EL (cell line): ENCODE measurements around the gene GRK4.

Experiments
- DNase-seq: peaks from one replicate; pipeline ENCODE4 v3.0.0-alpha.2; 2016

Gene GRK4

GRCh38 chr4:3017504-3017903 is 54.1 kb downstream of the GRK4 start:
- DNase-seq, result no peak

- DNase-seq, result no peak
These were observed 55.9 kb downstream of the GRK4 start for GRCh38 chr4:3019145-3019846.

GRCh38 chr4:3021127-3021526 is 57.8 kb downstream of the GRK4 start:
- DNase-seq, result no peak

GRCh38 chr4:3021627-3022026 is 58.3 kb downstream of the GRK4 start:
- DNase-seq, result no peak

GRCh38 chr4:3022112-3022511 is 58.7 kb downstream of the GRK4 start:
- no peak for DNase-seq

GRCh38 chr4:3022651-3023050 is 59.3 kb downstream of the GRK4 start:
- no peak for DNase-seq

- no peak for DNase-seq
These were observed 62.5 kb downstream of the GRK4 start for GRCh38 chr4:3025881-3026280.

- no peak for DNase-seq
These were observed 63.2 kb downstream of the GRK4 start for GRCh38 chr4:3026540-3026939.

- no peak for DNase-seq
These were observed 66.1 kb downstream of the GRK4 start for GRCh38 chr4:3029464-3029863.

GRCh38 chr4:3030566-3031356 is 67.4 kb downstream of the GRK4 start:
- no peak for DNase-seq

- DNase-seq, result no peak
These were observed 68.1 kb downstream of the GRK4 start for GRCh38 chr4:3031357-3032082.

- DNase-seq, result no peak
These were observed 70.9 kb downstream of the GRK4 start for GRCh38 chr4:3034231-3034630.

- DNase-seq, result no peak
These were observed 71.9 kb downstream of the GRK4 start for GRCh38 chr4:3035249-3035648.

GRCh38 chr4:3035674-3036073 is 72.3 kb downstream of the GRK4 start:
- DNase-seq, result no peak

GRCh38 chr4:3036131-3036952 is 73.0 kb downstream of the GRK4 start:
- DNase-seq, result no peak

GRCh38 chr4:3037957-3038461 is 74.6 kb downstream of the GRK4 start:
- no peak for DNase-seq

- no peak for DNase-seq
These were observed 76.5 kb downstream of the GRK4 start for GRCh38 chr4:3039706-3040366.

GRCh38 chr4:3040452-3041191 is 77.3 kb downstream of the GRK4 start:
- DNase-seq, result no peak

- DNase-seq, result peak; percentile 72
These were observed 78.1 kb downstream of the GRK4 start for GRCh38 chr4:3041192-3042142.

- DNase-seq, result no peak
These were observed 78.9 kb downstream of the GRK4 start for GRCh38 chr4:3042226-3042625.
